ENCODE measurements around the gene CCDC97.

The CCDC97 gene

DNA sequence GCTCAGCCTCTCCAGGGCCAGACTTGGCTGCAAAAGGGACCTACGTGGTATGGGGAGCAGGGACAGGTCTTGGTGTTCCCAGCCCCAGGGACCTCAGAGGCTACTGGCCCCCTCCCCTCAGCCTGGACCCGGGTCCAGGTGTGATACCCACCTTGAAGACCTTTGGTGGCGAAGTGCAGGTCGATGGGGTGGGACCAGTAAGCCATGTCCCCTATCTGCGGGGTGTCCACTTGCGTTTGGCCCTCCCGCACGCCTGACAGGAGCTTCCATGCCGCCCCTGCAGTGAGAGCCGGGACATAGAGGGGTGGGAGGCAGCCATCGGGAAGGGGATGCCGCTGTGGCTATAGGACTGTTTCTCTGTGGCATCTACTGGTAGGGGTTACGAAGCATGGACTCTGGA, 47.8 kb downstream of the CCDC97 start:
- no peak for TF ChIP-seq CTCF (IDR thresholded peaks at IDR 0.05; ENCODE audit: low read depth, low read length)
- no peak overlapping the region for H3K4me3 ChIP-seq (replicated peaks in 1 of 2; ENCODE audit: low read depth in 2 of 2, low read length in 2 of 2)
- DNase-seq (ENCODE audit: low read depth in 2 of 2): no peak

DNA sequence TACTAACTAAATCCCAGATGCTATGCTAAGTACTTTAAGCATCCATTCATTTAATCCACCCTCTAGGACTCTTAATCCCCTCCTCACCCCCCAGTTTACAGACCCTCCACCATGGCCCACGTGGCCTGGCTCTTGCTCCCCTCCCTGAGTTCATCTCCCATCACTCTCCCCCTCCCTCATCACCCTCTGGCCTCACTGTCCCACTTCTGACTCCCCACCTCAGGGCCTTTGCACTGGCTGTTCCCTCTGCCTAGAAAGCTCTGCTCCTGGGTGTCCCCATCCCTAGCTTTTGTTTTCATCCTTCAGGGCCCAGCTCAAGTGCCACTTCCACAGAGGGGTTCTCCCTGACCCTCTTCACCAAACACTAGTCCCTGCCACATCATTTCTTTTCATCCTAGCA, 49.8 kb downstream of the CCDC97 start:
- no peak for DNase-seq (ENCODE audit: low read depth in 2 of 2)
- TF ChIP-seq CTCF (IDR thresholded peaks at IDR 0.05; ENCODE audit: low read depth, low read length): no peak
- no peak overlapping the region for H3K4me3 ChIP-seq (replicated peaks in 1 of 2; ENCODE audit: low read depth in 2 of 2, low read length in 2 of 2)

DNA sequence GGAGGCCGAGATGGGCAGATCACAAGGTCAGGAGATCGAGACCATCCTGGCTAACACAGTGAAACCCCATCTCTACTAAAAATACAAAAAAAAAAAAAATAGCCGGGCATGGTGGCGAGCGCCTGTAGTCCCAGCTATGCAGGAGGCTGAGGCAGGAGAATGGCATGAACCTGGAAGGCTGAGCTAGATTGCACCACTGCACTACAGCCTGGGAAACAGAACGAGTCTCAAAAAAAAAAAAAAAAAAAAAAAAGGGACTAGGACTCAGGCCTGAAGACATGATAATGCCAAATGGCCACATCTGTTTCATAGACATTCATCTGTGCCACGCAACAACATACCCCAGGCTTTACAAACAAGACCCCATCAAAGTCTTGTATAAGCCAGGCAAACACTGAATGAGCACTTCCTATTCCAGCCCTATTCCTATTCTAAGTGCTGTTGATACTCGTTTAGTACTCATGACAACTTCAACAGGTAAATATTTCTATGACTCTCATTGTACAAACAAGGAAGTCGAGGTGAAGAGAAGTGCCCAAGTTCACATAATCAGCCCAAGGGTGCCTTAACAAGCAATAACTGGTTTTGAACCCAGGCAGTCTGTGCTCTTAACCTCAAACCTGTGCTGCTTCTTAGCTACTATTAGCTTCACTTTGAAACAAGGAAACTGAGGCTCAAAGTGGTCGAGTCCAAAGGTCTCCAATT, 52.3 kb downstream of the CCDC97 start:
- TF ChIP-seq CTCF (IDR thresholded peaks at IDR 0.05; ENCODE audit: low read depth, low read length): no peak
- no peak for DNase-seq (ENCODE audit: low read depth in 2 of 2)
- H3K4me3 ChIP-seq (replicated peaks in 1 of 2; ENCODE audit: low read depth in 2 of 2, low read length in 2 of 2): no peak overlapping the region

DNA sequence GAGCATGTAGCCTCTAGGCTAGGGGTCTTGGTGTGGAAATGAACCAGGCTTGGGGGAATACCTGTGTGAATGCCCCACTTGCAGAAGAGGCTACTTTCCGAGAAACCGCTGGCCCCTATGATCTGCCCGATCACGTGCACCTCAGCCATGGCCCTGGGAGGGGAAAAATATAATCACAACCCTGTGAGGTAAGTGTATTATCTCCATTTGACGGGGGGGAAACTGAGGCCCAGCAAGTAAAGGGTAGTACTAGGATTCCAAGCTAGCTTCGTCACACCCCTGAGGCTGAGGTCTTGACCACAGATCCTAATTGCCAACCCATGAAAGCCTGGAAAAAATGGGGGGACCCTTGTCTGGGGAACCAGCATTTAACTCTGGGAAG, 53.4 kb downstream of the CCDC97 start:
- DNase-seq (ENCODE audit: low read depth in 2 of 2): no peak
- no peak for TF ChIP-seq CTCF (IDR thresholded peaks at IDR 0.05; ENCODE audit: low read depth, low read length)
- peak overlapping the region; percentile 75 to 91 for H3K4me3 ChIP-seq (replicated peaks in 1 of 2; ENCODE audit: low read depth in 2 of 2, low read length in 2 of 2)

DNA sequence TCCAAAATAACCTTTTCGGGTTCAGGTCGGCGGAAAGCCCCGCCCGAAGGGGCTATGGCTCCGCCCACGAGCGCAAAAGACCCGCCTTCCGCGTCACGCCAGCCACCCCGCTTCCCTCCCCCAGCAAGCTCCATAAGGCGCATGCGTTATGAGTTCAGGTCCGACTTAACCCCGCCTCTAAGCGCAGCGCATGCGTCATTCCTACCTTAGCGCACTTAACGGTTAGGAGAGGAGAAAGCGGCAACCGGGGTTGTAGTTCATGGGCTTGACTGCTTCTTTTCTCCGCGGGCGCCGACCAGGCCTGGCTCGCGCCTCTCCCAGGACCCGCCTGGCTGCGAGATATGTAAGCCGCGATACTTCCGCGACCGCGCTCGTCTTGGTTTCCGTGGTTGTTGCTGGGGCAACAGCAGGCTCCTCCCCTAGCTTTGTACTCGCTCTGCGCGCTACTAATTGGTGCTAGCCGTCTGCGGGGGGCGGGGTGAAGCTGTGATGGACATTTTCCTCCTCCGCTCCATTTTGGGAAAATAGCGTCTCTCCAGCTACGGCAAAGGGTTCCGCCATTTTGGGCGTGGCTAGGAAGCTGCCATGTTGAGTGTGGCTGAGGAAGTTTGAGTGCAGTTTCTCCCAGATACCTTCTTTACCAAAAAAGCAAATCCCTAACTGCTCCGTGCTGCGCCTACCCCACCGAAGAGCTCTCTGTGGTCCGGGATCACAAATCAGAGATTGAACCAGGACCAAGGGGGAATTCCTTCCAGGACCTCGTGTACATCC, 54.0 kb downstream of the CCDC97 start, which contains the start of gene B9D2:
Gene B9D2, minus strand, starts transcription at position 397 of the 771 bp plus-strand sequence. CDS start 630 bp downstream, outside the sequence.
- no peak for TF ChIP-seq CTCF (IDR thresholded peaks at IDR 0.05; ENCODE audit: low read depth, low read length)
- peak; percentile 99 for DNase-seq (ENCODE audit: low read depth in 2 of 2)
- H3K4me3 ChIP-seq (replicated peaks in 1 of 2; ENCODE audit: low read depth in 2 of 2, low read length in 2 of 2): peak within 1 kb of the TSS; percentile 75 to 91

GRCh38 chr19:41364524-41365391, 54.8 kb downstream of the CCDC97 start:
- no peak for TF ChIP-seq CTCF (IDR thresholded peaks at IDR 0.05; ENCODE audit: low read depth, low read length)
- H3K4me3 ChIP-seq (replicated peaks in 1 of 2; ENCODE audit: low read depth in 2 of 2, low read length in 2 of 2): peak overlapping the region; percentile 75 to 91
- no peak for DNase-seq (ENCODE audit: low read depth in 2 of 2)
